OCI-LY7 (cell line): ENCODE measurements around the gene STAG3. TPM values are rescaled to one million over a fixed set of nuclear protein-coding genes. Genes with fewer than 3 reads are reported as not detected.

Experiments
- BruUV-seq: library from RNA; stranded (reverse); fragments of 400-500 nt; replicated peaks from 2 replicates; lab custom pipeline; 2021; lab: Mats Ljungman, UMichigan
- CTCF ChIA-PET: fragments of 300-600 bp; sonication (Branson Sonifier 250); formaldehyde crosslinking; loops from one replicate; lab custom pipeline; 2022; ENCODE audit warnings: antibody characterized with exemption; ENCODE audit not compliant: unreplicated experiment; lab: Charles Lee
- POLR2A ChIA-PET: fragments of 300-600 bp; sonication (Branson Sonifier 250); formaldehyde crosslinking; loops from one replicate; lab custom pipeline; 2022; ENCODE audit warnings: antibody characterized with exemption; lab: Charles Lee
- DNase-seq: peaks from one replicate; pipeline ENCODE4 v3.0.0-alpha.2; 2015; ENCODE audit warnings: low spot score
- H2AFZ ChIP-seq: fragments of 200-600 bp; sonication (generic), shearing (Covaris generic); 2 replicates; pipeline ENCODE4 v1.6.1; 2014; ENCODE audit warnings: mild to moderate bottlenecking, antibody characterized with exemption, low read length, moderate library complexity
- H3K27ac ChIP-seq: fragments of 200-600 bp; sonication (generic); 2 replicates; pipeline ENCODE4 v1.5.1; 2014; ENCODE audit warnings: mixed run types, low read depth, mild to moderate bottlenecking, moderate library complexity, low read length, inconsistent platforms; ENCODE audit not compliant: poor library complexity, severe bottlenecking
- H3K36me3 ChIP-seq: fragments of 200-600 bp; sonication (generic); 2 replicates; pipeline ENCODE4 v1.6.1; 2014; ENCODE audit warnings: mild to moderate bottlenecking, antibody characterized with exemption, low read length, moderate library complexity, mixed read lengths; ENCODE audit not compliant: insufficient read depth
- H3K4me1 ChIP-seq: fragments of 200-600 bp; sonication (generic); 2 replicates; pipeline ENCODE4 v1.5.1; 2014; ENCODE audit warnings: mild to moderate bottlenecking, low read length; ENCODE audit not compliant: insufficient read depth, poor library complexity, severe bottlenecking
- H3K4me2 ChIP-seq: fragments of 200-600 bp; sonication (generic); 2 replicates; pipeline ENCODE4 v1.6.1; 2014; ENCODE audit warnings: mild to moderate bottlenecking, low read length
- H3K4me3 ChIP-seq: fragments of 200-600 bp; sonication (generic); 2 replicates; pipeline ENCODE4 v1.5.1; 2014; ENCODE audit warnings: mild to moderate bottlenecking, low read depth, low read length; ENCODE audit not compliant: poor library complexity, severe bottlenecking
- H3K79me2 ChIP-seq: fragments of 200-600 bp; sonication (generic); 2 replicates; pipeline ENCODE4 v1.6.1; 2016; ENCODE audit warnings: low read depth, mild to moderate bottlenecking, low read length, moderate library complexity, mixed read lengths; ENCODE audit not compliant: insufficient read depth
- H3K9me2 ChIP-seq: fragments of 200-600 bp; sonication (generic); 2 replicates; pipeline ENCODE4 v1.6.1; 2016; ENCODE audit warnings: mild to moderate bottlenecking, low read length, mixed read lengths; ENCODE audit not compliant: insufficient read depth
- H3K9me3 ChIP-seq: fragments of 200-600 bp; sonication (generic); 2 replicates; pipeline ENCODE4 v1.6.1; 2014; ENCODE audit warnings: mild to moderate bottlenecking, mixed run types, low read length, mixed read lengths
- H4K20me1 ChIP-seq: fragments of 200-600 bp; sonication (generic); 2 replicates; pipeline ENCODE4 v1.6.1; 2014; ENCODE audit warnings: mild to moderate bottlenecking, antibody characterized with exemption, low read length, moderate library complexity, mixed read lengths; ENCODE audit not compliant: insufficient read depth
- CTCF ChIP-seq: fragments of 200-600 bp; sonication (generic); conservative IDR thresholded peaks from 2 replicates; pipeline ENCODE4 v1.5.1; 2014; ENCODE audit warnings: mild to moderate bottlenecking, antibody characterized with exemption, low read length, moderate library complexity, mixed read lengths
- EZH2phosphoT487 ChIP-seq: fragments of 200-600 bp; sonication (generic); IDR thresholded peaks from 2 replicates; pipeline ENCODE4 v1.6.1; 2018; ENCODE audit warnings: low read depth, borderline replicate concordance, mild to moderate bottlenecking, mixed run types, antibody characterized with exemption, low read length, moderate library complexity, mixed read lengths
- intact Hi-C: fragments of 100-400 bp; cut with micrococcal nuclease; formaldehyde crosslinking; loops from one replicate; pipeline ENCODE4 v1.10.0; 2022; ENCODE audit not compliant: unreplicated experiment
- total RNA-seq, 2 experiments: library from RNA; depleted of rRNA in 1 of 2; stranded (reverse); fragments of >200 nt in 1 of 2; shearing (Covaris generic) in 1 of 2; gene quantifications; 2 replicates each; pipeline ENCODE4 v1.2.3, GENCODE V29; 2014 to 2022

STAG3 gene
- total RNA-seq, 2 experiments from 2014 or later = 70.2 to 82.8 TPM

- ChIA-PET CTCF (no interaction called here), POLR2A (interaction anchor here (0.6 to 1.3 kb wide), 5 partner anchors 11 to 609 kb away, joined by 3 to 7 read pairs (median 4); partner anchors contain the start of gene LAMTOR4)
- intact Hi-C loops = loop anchor here (5.0 kb wide), 1 partner anchor 58 kb away; the partner anchor contains the start of gene PVRIG
- Histone ChIP-seq H3K36me3 (peaks cover 35% of the 10 kb centered on the region), H3K4me3 (peak overlapping the region; percentile 93), H3K27ac (peak overlapping the region; percentile 62), H3K4me1 (peaks cover 43% of the 10 kb centered on the region), H3K4me2 (peak overlapping the region; percentile 98), H2AFZ (peak overlapping the region; percentile 59; the same call in 1 of the 2 replicates), H3K79me2 (peaks cover 7% of the 10 kb centered on the region; the same call in 1 of the 2 replicates), H3K9me2 (no peaks in the 10 kb centered on the region), H3K9me3 (no peaks in the 10 kb centered on the region), H4K20me1 (peaks cover 10% of the 10 kb centered on the region; the same call in 1 of the 2 replicates)
- no TSS peak for BruUV-seq
- TF ChIP-seq EZH2phosphoT487 = no peak
- TF ChIP-seq CTCF = no peak
- DNase-seq = no peak
Observed at GRCh38 chr7:100159099-100159623, 18.6 kb upstream of the STAG3 start.

- Histone ChIP-seq H3K9me3 (no peaks in the 10 kb centered on the region), H3K4me3 (no peak overlapping the region), H2AFZ (no peak overlapping the region), H3K79me2 (peaks cover 7% of the 10 kb centered on the region; the same call in 1 of the 2 replicates), H3K4me2 (no peak overlapping the region), H3K36me3 (peaks cover 26% of the 10 kb centered on the region), H3K4me1 (peaks cover 39% of the 10 kb centered on the region), H3K27ac (no peak overlapping the region), H3K9me2 (no peaks in the 10 kb centered on the region), H4K20me1 (peaks cover 10% of the 10 kb centered on the region; the same call in 1 of the 2 replicates)
- no TSS peak for BruUV-seq
- ChIA-PET POLR2A (interaction anchor here (0.6 to 1.3 kb wide), 3 partner anchors 16 to 87 kb away, joined by 4 read pairs; no protein-coding TSS in a partner anchor), CTCF (interaction anchor here (0.6 kb wide), 1 partner anchor 11 kb away, joined by 3 read pairs; the partner anchor contains the start of gene LAMTOR4)
- intact Hi-C loops = no loop called here
- TF ChIP-seq EZH2phosphoT487 (no peak), CTCF (no peak)
- no peak for DNase-seq
Observed at GRCh38 chr7:100160067-100160466, 17.7 kb upstream of the STAG3 start.
